KMS-11 (cell line): Measurements from ENCODE around the gene DIAPH1.

Experiments
- H2AFZ ChIP-seq: fragments of 200-600 bp; sonication (generic); 2 replicates; pipeline ENCODE4 v1.6.1; 2016; ENCODE audit warnings: antibody characterized with exemption, mixed run types, low read depth
- H3K27ac ChIP-seq: fragments of 200-600 bp; sonication (generic); 2 replicates; pipeline ENCODE4 v1.6.1; 2016; ENCODE audit warnings: mild to moderate bottlenecking, mixed run types
- H3K27me3 ChIP-seq: fragments of 200-600 bp; sonication (generic); 2 replicates; pipeline ENCODE4 v1.6.1; 2017; ENCODE audit warnings: mild to moderate bottlenecking, low read depth, mixed run types, moderate library complexity; ENCODE audit not compliant: insufficient read depth
- H3K36me3 ChIP-seq: fragments of 200-600 bp; sonication (generic); 2 replicates; pipeline ENCODE4 v1.6.1; 2017; ENCODE audit warnings: mild to moderate bottlenecking, mixed run types; ENCODE audit not compliant: insufficient read depth
- H3K4me1 ChIP-seq: fragments of 200-600 bp; sonication (generic); 2 replicates; pipeline ENCODE4 v1.6.1; 2016; ENCODE audit warnings: mild to moderate bottlenecking, low read depth, mixed run types; ENCODE audit not compliant: poor library complexity, severe bottlenecking
- H3K4me2 ChIP-seq: fragments of 200-600 bp; sonication (generic); 2 replicates; pipeline ENCODE4 v1.7.0; 2016; ENCODE audit warnings: mild to moderate bottlenecking, mixed run types
- H3K4me3 ChIP-seq: fragments of 200-600 bp; sonication (generic); IDR thresholded peaks from 2 replicates; pipeline ENCODE4 v1.6.1; 2017; ENCODE audit warnings: low read depth, low read length, mixed read lengths; ENCODE audit not compliant: insufficient read depth
- H3K79me2 ChIP-seq: fragments of 200-600 bp; sonication (generic); 2 replicates; pipeline ENCODE4 v1.6.1; 2016; ENCODE audit warnings: low read depth, mixed run types; ENCODE audit not compliant: insufficient read depth
- H3K9ac ChIP-seq: fragments of 200-600 bp; sonication (generic); 2 replicates; pipeline ENCODE4 v1.6.1; 2016; ENCODE audit warnings: mild to moderate bottlenecking, mixed run types
- H4K20me1 ChIP-seq: fragments of 200-600 bp; sonication (generic); 2 replicates; pipeline ENCODE4 v1.6.1; 2016; ENCODE audit warnings: mild to moderate bottlenecking, mixed run types; ENCODE audit not compliant: insufficient read depth
- CTCF ChIP-seq: fragments of 200-600 bp; sonication (generic); conservative IDR thresholded peaks from 2 replicates; pipeline ENCODE4 v1.6.1; 2017; ENCODE audit warnings: low read depth, mild to moderate bottlenecking, antibody characterized with exemption, low read length, moderate library complexity, mixed read lengths

Gene DIAPH1

GRCh38 chr5:141477044-141477575 is 141.7 kb downstream of the DIAPH1 start:
- Histone ChIP-seq H3K27ac (no peak overlapping the region), H3K9ac (no peak overlapping the region), H3K79me2 (no peaks in the 10 kb centered on the region)

DNA sequence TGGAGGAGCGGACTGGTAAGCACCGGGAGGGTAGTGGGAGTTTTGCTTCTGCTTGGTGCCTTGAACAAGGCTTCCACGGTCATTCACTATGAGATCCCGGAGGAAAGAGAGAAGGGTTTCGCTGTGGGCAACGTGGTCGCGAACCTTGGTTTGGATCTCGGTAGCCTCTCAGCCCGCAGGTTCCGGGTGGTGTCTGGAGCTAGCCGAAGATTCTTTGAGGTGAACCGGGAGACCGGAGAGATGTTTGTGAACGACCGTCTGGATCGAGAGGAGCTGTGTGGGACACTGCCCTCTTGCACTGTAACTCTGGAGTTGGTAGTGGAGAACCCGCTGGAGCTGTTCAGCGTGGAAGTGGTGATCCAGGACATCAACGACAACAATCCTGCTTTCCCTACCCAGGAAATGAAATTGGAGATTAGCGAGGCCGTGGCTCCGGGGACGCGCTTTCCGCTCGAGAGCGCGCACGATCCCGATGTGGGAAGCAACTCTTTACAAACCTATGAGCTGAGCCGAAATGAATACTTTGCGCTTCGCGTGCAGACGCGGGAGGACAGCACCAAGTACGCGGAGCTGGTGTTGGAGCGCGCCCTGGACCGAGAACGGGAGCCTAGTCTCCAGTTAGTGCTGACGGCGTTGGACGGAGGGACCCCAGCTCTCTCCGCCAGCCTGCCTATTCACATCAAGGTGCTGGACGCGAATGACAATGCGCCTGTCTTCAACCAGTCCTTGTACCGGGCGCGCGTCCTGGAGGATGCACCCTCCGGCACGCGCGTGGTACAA is 142.5 kb downstream of the DIAPH1 start:
- Histone ChIP-seq H3K4me3 (no peak overlapping the region), H3K36me3 (no peaks in the 10 kb centered on the region), H3K4me1 (no peaks in the 10 kb centered on the region), H3K27me3 (no peaks in the 10 kb centered on the region), H3K79me2 (no peaks in the 10 kb centered on the region), H2AFZ (no peak overlapping the region), H4K20me1 (no peaks in the 10 kb centered on the region), H3K9ac (no peak overlapping the region), H3K4me2 (no peak overlapping the region), H3K27ac (no peak overlapping the region)
- TF ChIP-seq CTCF, result no peak

More at GRCh38 chr5:141477044-141477575, 141.7 kb downstream of the DIAPH1 start:
- no peaks in the 10 kb centered on the region for H3K36me3 ChIP-seq
- no peaks in the 10 kb centered on the region for H4K20me1 ChIP-seq
- no peak for TF ChIP-seq CTCF
- H2AFZ ChIP-seq, result no peak overlapping the region
- H3K4me2 ChIP-seq, result no peak overlapping the region
- no peak overlapping the region for H3K4me3 ChIP-seq
- no peaks in the 10 kb centered on the region for H3K4me1 ChIP-seq
- H3K27me3 ChIP-seq, result no peaks in the 10 kb centered on the region

GRCh38 chr5:141475625-141476131 is 143.1 kb downstream of the DIAPH1 start, which contains the start of gene PCDHGC3:
Gene PCDHGC3, plus strand, starts transcription at chr5:141475966. Its CDS starts 151 bp downstream, at chr5:141476117.
- Histone ChIP-seq H3K27ac (no peak within 1 kb of the TSS), H3K9ac (no peak within 1 kb of the TSS)

DNA sequence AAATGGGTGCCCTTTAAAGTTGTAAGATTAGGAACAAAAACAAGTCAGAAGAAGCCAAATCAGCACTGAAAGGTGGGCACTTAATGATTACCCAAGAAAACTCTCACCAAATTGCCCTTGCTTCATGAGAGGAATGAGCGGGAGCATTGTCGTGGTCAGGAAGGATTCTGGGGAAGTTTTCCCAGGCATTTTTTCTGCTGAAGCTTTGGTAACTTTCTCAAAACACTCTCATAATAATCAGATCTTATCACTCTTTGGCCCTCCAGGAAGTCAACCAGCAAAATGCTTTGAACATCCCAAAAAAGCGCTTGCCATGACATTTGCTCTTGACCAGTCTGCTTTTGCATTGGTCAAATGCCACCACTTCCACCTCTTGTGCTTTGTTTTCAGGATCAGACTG is 153.4 kb downstream of the DIAPH1 start:
- H3K36me3 ChIP-seq, result no peaks in the 10 kb centered on the region
- TF ChIP-seq CTCF, result no peak

More at GRCh38 chr5:141475625-141476131, 143.1 kb downstream of the DIAPH1 start, which contains the start of gene PCDHGC3:
- Histone ChIP-seq H4K20me1 (no peaks in the 10 kb centered on the region), H3K4me2 (no peak within 1 kb of the TSS), H3K4me1 (no peaks in the 10 kb centered on the region), H3K79me2 (no peaks in the 10 kb centered on the region), H3K27me3 (no peaks in the 10 kb centered on the region), H3K4me3 (no peak within 1 kb of the TSS), H3K36me3 (no peaks in the 10 kb centered on the region), H2AFZ (no peak within 1 kb of the TSS)
- no peak for TF ChIP-seq CTCF

More for the DNA sequence above, 153.4 kb downstream of the DIAPH1 start:
- Histone ChIP-seq H3K27ac (no peak overlapping the region), H3K4me1 (no peaks in the 10 kb centered on the region), H3K27me3 (no peaks in the 10 kb centered on the region), H3K4me2 (no peak overlapping the region), H3K79me2 (no peaks in the 10 kb centered on the region), H3K9ac (no peak overlapping the region), H4K20me1 (no peaks in the 10 kb centered on the region), H3K4me3 (no peak overlapping the region), H2AFZ (no peak overlapping the region)
